C4-2B (cell line): ENCODE measurements around the gene PTPRF.

ENCODE experiments used
- CTCF ChIP-seq: fragments of 450-650 bp; conservative IDR thresholded peaks from 2 replicates; pipeline ENCODE4 v1.5.1; 2017; ENCODE audit warnings: mild to moderate bottlenecking
- ZFX ChIP-seq: fragments of 450-650 bp; IDR thresholded peaks from 2 replicates; pipeline ENCODE4 v1.6.1; 2017

GRCh38 chr1:43655953-43656352 is 125.3 kb downstream of the PTPRF start:
- TF ChIP-seq CTCF: no peak
- TF ChIP-seq ZFX: no peak
